Activated CD8-positive, alpha-beta memory T cell treated with anti-CD3 and anti-CD28 coated beads, Interleukin-2, amount 50 U/mL, for 24 hours (primary cell): ENCODE results near the gene ZGRF1.
"Not testable (repeated sequence)": the region's sequence is repeated elsewhere in the genome, so short reads cannot be mapped to it uniquely, and the experiment has no call there.

Experiments used
- DNase-seq: peaks from one replicate; pipeline ENCODE4 v3.0.0-alpha.2; 2020; ENCODE audit errors: extremely low read depth

Gene ZGRF1

GRCh38 chr4:112642526-112642925 lies 5.8 kb upstream of the ZGRF1 start:
- no peak for DNase-seq

- DNase-seq = no peak
These were observed 800 bp upstream of the ZGRF1 start for GRCh38 chr4:112637552-112637866.

GRCh38 chr4:112633477-112634235 lies 3.1 kb downstream of the ZGRF1 start:
- DNase-seq = no peak

- no peak for DNase-seq
These were observed 10.5 kb downstream of the ZGRF1 start for GRCh38 chr4:112626228-112626627.

- no peak for DNase-seq
These were observed 19.7 kb downstream of the ZGRF1 start for GRCh38 chr4:112616984-112617383.

- DNase-seq = not testable (repeated sequence)
These were observed 23.9 kb downstream of the ZGRF1 start for GRCh38 chr4:112612814-112613213.

- no peak for DNase-seq
These were observed 32.1 kb downstream of the ZGRF1 start for GRCh38 chr4:112604589-112604988.

GRCh38 chr4:112594993-112595392 lies 41.7 kb downstream of the ZGRF1 start:
- DNase-seq = no peak

GRCh38 chr4:112593438-112594133 lies 43.1 kb downstream of the ZGRF1 start:
- DNase-seq = no peak

- DNase-seq = no peak
These were observed 44.0 kb downstream of the ZGRF1 start for GRCh38 chr4:112592717-112593116.

GRCh38 chr4:112591593-112591992 lies 45.1 kb downstream of the ZGRF1 start:
- no peak for DNase-seq

- DNase-seq = no peak
These were observed 47.5 kb downstream of the ZGRF1 start for GRCh38 chr4:112589206-112589605.

GRCh38 chr4:112585977-112586736 lies 50.6 kb downstream of the ZGRF1 start:
- DNase-seq = no peak

GRCh38 chr4:112567536-112567935 lies 69.2 kb downstream of the ZGRF1 start:
- no peak for DNase-seq

GRCh38 chr4:112564706-112565270 lies 71.9 kb downstream of the ZGRF1 start:
- DNase-seq = no peak

- DNase-seq = no peak
These were observed 73.1 kb downstream of the ZGRF1 start for GRCh38 chr4:112563431-112564200.

GRCh38 chr4:112562254-112562879 lies 74.3 kb downstream of the ZGRF1 start:
- DNase-seq = no peak

- DNase-seq = no peak
These were observed 76.6 kb downstream of the ZGRF1 start for GRCh38 chr4:112560084-112560483.

GRCh38 chr4:112559053-112559452 lies 77.7 kb downstream of the ZGRF1 start:
- no peak for DNase-seq

- DNase-seq = no peak
These were observed 78.9 kb downstream of the ZGRF1 start for GRCh38 chr4:112557676-112558411.
